Loucy (cell line): ENCODE results near the gene APCDD1.
"Not testable (repeated sequence)": the region's sequence is repeated elsewhere in the genome, so short reads cannot be mapped to it uniquely, and the experiment has no call there.

ENCODE experiments used
- H2AFZ ChIP-seq: fragments of 200-600 bp; sonication (generic); 2 replicates; pipeline ENCODE4 v1.6.0; 2016; ENCODE audit warnings: antibody characterized with exemption, mild to moderate bottlenecking, low read length, moderate library complexity
- H3F3A ChIP-seq: fragments of 200-600 bp; 2 replicates; pipeline ENCODE4 v1.6.0; 2016; ENCODE audit warnings: antibody characterized with exemption, low read depth, mild to moderate bottlenecking
- H3K27me3 ChIP-seq: fragments of 200-600 bp; sonication (generic); 2 replicates; pipeline ENCODE4 v1.6.1; 2014; ENCODE audit warnings: low read length, mild to moderate bottlenecking; ENCODE audit not compliant: insufficient read depth, poor library complexity, severe bottlenecking
- H3K36me3 ChIP-seq: fragments of 200-600 bp; sonication (generic); 2 replicates; pipeline ENCODE4 v1.6.1; 2016; ENCODE audit warnings: low read length; ENCODE audit not compliant: insufficient read depth
- H3K4me1 ChIP-seq: fragments of 200-600 bp; sonication (generic); 2 replicates; pipeline ENCODE4 v1.5.1; 2014; ENCODE audit warnings: low read length, mild to moderate bottlenecking; ENCODE audit not compliant: insufficient read depth, poor library complexity, severe bottlenecking
- H3K4me2 ChIP-seq: fragments of 200-600 bp; sonication (generic); 2 replicates; pipeline ENCODE4 v1.6.0; 2014; ENCODE audit warnings: antibody characterized with exemption, low read length, low read depth, mild to moderate bottlenecking; ENCODE audit not compliant: poor library complexity, severe bottlenecking
- H3K4me3 ChIP-seq: fragments of 200-600 bp; sonication (generic); 2 replicates; pipeline ENCODE4 v1.5.1; 2014; ENCODE audit warnings: low read length, mild to moderate bottlenecking, mixed read lengths; ENCODE audit not compliant: poor library complexity, severe bottlenecking
- H3K79me2 ChIP-seq: fragments of 200-600 bp; sonication (generic); 2 replicates; pipeline ENCODE4 v1.6.1; 2014; ENCODE audit warnings: low read length; ENCODE audit not compliant: insufficient read depth
- H3K9ac ChIP-seq: fragments of 200-600 bp; sonication (generic); 2 replicates; pipeline ENCODE4 v1.6.0; 2014; ENCODE audit warnings: mild to moderate bottlenecking, low read depth, low read length, moderate library complexity; ENCODE audit not compliant: poor library complexity, severe bottlenecking
- H3K9me2 ChIP-seq: fragments of 200-600 bp; sonication (generic); replicated peaks from 2 replicates; pipeline ENCODE4 v1.6.1; 2016; ENCODE audit warnings: low read depth, low read length, mixed read lengths
- H3K9me3 ChIP-seq: fragments of 200-600 bp; sonication (generic); 2 replicates; pipeline ENCODE4 v1.6.1; 2014; ENCODE audit warnings: mild to moderate bottlenecking, antibody characterized with exemption, low read length, low read depth; ENCODE audit not compliant: insufficient read depth
- H4K20me1 ChIP-seq: fragments of 200-600 bp; sonication (generic); 2 replicates; pipeline ENCODE4 v1.6.0; 2014; ENCODE audit warnings: antibody characterized with exemption, low read length, mild to moderate bottlenecking; ENCODE audit not compliant: insufficient read depth, poor library complexity, severe bottlenecking
- CTCF ChIP-seq: fragments of 200-600 bp; sonication (generic); conservative IDR thresholded peaks from 2 replicates; pipeline ENCODE4 v1.5.1; 2014; ENCODE audit warnings: mild to moderate bottlenecking, antibody characterized with exemption, low read length
- EZH2phosphoT487 ChIP-seq: fragments of 200-600 bp; IDR thresholded peaks from 2 replicates; pipeline ENCODE4 v1.6.1; 2018; ENCODE audit warnings: antibody characterized with exemption, mild to moderate bottlenecking, moderate library complexity, borderline replicate concordance

Gene APCDD1

GRCh38 chr18:10463096-10463495 lies 8.7 kb downstream of the APCDD1 start:
- no peak for TF ChIP-seq EZH2phosphoT487
- no peak for TF ChIP-seq CTCF
- H3K36me3 ChIP-seq = no peaks in the 10 kb centered on the region
- no peak overlapping the region for H2AFZ ChIP-seq
- H3K79me2 ChIP-seq = no peaks in the 10 kb centered on the region
- H3K4me2 ChIP-seq = no peak overlapping the region
- H4K20me1 ChIP-seq = no peaks in the 10 kb centered on the region
- no peaks in the 10 kb centered on the region for H3K9me3 ChIP-seq
- H3K4me3 ChIP-seq = no peak overlapping the region
- no peaks in the 10 kb centered on the region for H3K9me2 ChIP-seq
- peaks cover 27% of the 10 kb centered on the region for H3K4me1 ChIP-seq
- H3K27me3 ChIP-seq = no peaks in the 10 kb centered on the region
- no peak overlapping the region for H3K9ac ChIP-seq
- no peaks in the 10 kb centered on the region for H3F3A ChIP-seq

GRCh38 chr18:10463741-10464140 lies 9.3 kb downstream of the APCDD1 start:
- Histone ChIP-seq H2AFZ (no peak overlapping the region), H3K4me2 (no peak overlapping the region), H3K9me3 (no peaks in the 10 kb centered on the region), H3K79me2 (no peaks in the 10 kb centered on the region), H3K36me3 (no peaks in the 10 kb centered on the region), H3K27me3 (no peaks in the 10 kb centered on the region), H3K4me1 (peaks cover 27% of the 10 kb centered on the region), H3K4me3 (no peak overlapping the region), H3F3A (no peaks in the 10 kb centered on the region), H3K9ac (no peak overlapping the region), H4K20me1 (no peaks in the 10 kb centered on the region), H3K9me2 (no peaks in the 10 kb centered on the region)
- TF ChIP-seq CTCF = no peak
- no peak for TF ChIP-seq EZH2phosphoT487

- not testable (repeated sequence) for H4K20me1 ChIP-seq, H3F3A ChIP-seq, H3K79me2 ChIP-seq, H2AFZ ChIP-seq, H3K9ac ChIP-seq, H3K9me3 ChIP-seq, H3K9me2 ChIP-seq, H3K4me3 ChIP-seq, H3K27me3 ChIP-seq, H3K36me3 ChIP-seq, H3K4me2 ChIP-seq
- peaks cover 27% of the 10 kb centered on the region for H3K4me1 ChIP-seq
These were observed 9.8 kb downstream of the APCDD1 start for GRCh38 chr18:10464161-10464648.

- Histone ChIP-seq H3F3A (no peaks in the 10 kb centered on the region), H4K20me1 (no peaks in the 10 kb centered on the region), H3K4me2 (no peak overlapping the region), H3K9me2 (no peaks in the 10 kb centered on the region), H2AFZ (no peak overlapping the region), H3K27me3 (no peaks in the 10 kb centered on the region), H3K9ac (no peak overlapping the region), H3K9me3 (no peaks in the 10 kb centered on the region), H3K4me3 (no peak overlapping the region), H3K4me1 (peaks cover 33% of the 10 kb centered on the region), H3K36me3 (no peaks in the 10 kb centered on the region), H3K79me2 (no peaks in the 10 kb centered on the region)
- TF ChIP-seq EZH2phosphoT487 = no peak
These were observed 10.9 kb downstream of the APCDD1 start for GRCh38 chr18:10465174-10465939.
